Astrocyte (in vitro differentiated cells and primary cell): ENCODE measurements around the gene SH2D7. TPM values are rescaled to one million over a fixed set of nuclear protein-coding genes. Genes with fewer than 3 reads are reported as not detected.
A peak's percentile ranks its signal among the peaks of the same experiment; 100 is the strongest.
"Not testable (repeated sequence)": the region's sequence is repeated elsewhere in the genome, so short reads cannot be mapped to it uniquely, and the experiment has no call there.

Experiments
- DNase-seq: peaks from one replicate; pipeline ENCODE4 v3.0.0-alpha.2; 2010; ENCODE audit warnings: low read depth
- FAIRE-seq: peaks from 2 replicates; lab custom pipeline; 2011; peaks lifted over from hg19 to GRCh38; lab: Jason Lieb, UNC
- H2AFZ ChIP-seq: 2 replicates; pipeline ENCODE4 v1.6.0; 2012; ENCODE audit warnings: low read depth, low read length, inconsistent platforms
- H3K27ac ChIP-seq: 2 replicates; pipeline ENCODE4 v1.5.1; 2011; ENCODE audit warnings: low read depth, low read length, inconsistent platforms
- H3K27me3 ChIP-seq: 2 replicates; pipeline ENCODE4 v1.6.0; 2011; ENCODE audit warnings: low read length, inconsistent platforms; ENCODE audit not compliant: insufficient read depth
- H3K36me3 ChIP-seq: 2 replicates; pipeline ENCODE4 v1.5.1; 2011; ENCODE audit warnings: low read length, inconsistent platforms; ENCODE audit not compliant: insufficient read depth
- H3K4me1 ChIP-seq: 2 replicates; pipeline ENCODE4 v1.5.1; 2011; ENCODE audit warnings: low read length, inconsistent platforms; ENCODE audit not compliant: insufficient read depth
- H3K4me2 ChIP-seq: 2 replicates; pipeline ENCODE4 v1.6.0; 2012; ENCODE audit warnings: low read length, inconsistent platforms
- H3K4me3 ChIP-seq: 2 replicates; pipeline ENCODE4 v1.5.1; 2011; ENCODE audit warnings: low read depth, mild to moderate bottlenecking, low read length, inconsistent platforms; ENCODE audit not compliant: insufficient read depth
- H3K79me2 ChIP-seq: 2 replicates; pipeline ENCODE4 v1.6.0; 2012; ENCODE audit warnings: mild to moderate bottlenecking, low read length, inconsistent platforms; ENCODE audit not compliant: insufficient read depth
- H3K9ac ChIP-seq: 2 replicates; pipeline ENCODE4 v1.6.0; 2012; ENCODE audit warnings: mild to moderate bottlenecking, low read length, inconsistent platforms
- H3K9me3 ChIP-seq: 2 replicates; pipeline ENCODE4 v1.5.1; 2012; ENCODE audit warnings: low read depth, mild to moderate bottlenecking, low read length, inconsistent platforms; ENCODE audit not compliant: insufficient read depth
- H4K20me1 ChIP-seq: 2 replicates; pipeline ENCODE4 v1.6.0; 2012; ENCODE audit warnings: low read length, inconsistent platforms; ENCODE audit not compliant: insufficient read depth
- H3K27ac Mint-ChIP-seq: one replicate; pipeline ENCODE4 v1.8.0; 2021; ENCODE audit warnings: mild to moderate bottlenecking, mixed read lengths; ENCODE audit not compliant: unreplicated experiment
- H3K27me3 Mint-ChIP-seq: one replicate; pipeline ENCODE4 v1.8.0; 2021; ENCODE audit warnings: low read depth, mixed read lengths; ENCODE audit not compliant: unreplicated experiment
- H3K36me3 Mint-ChIP-seq: one replicate; pipeline ENCODE4 v1.8.0; 2021; ENCODE audit warnings: low read depth, mixed read lengths; ENCODE audit not compliant: unreplicated experiment
- H3K4me1 Mint-ChIP-seq: one replicate; pipeline ENCODE4 v1.8.0; 2021; ENCODE audit warnings: low read depth, mixed read lengths; ENCODE audit not compliant: unreplicated experiment
- H3K4me3 Mint-ChIP-seq: one replicate; pipeline ENCODE4 v1.8.0; 2021; ENCODE audit warnings: mild to moderate bottlenecking, moderate library complexity, mixed read lengths; ENCODE audit not compliant: unreplicated experiment
- H3K9me3 Mint-ChIP-seq: one replicate; pipeline ENCODE4 v1.8.0; 2021; ENCODE audit warnings: mild to moderate bottlenecking, mixed read lengths; ENCODE audit not compliant: unreplicated experiment
- CTCF ChIP-seq: IDR thresholded peaks from 2 replicates; pipeline ENCODE4 v1.5.1; 2011; ENCODE audit warnings: low read depth, mild to moderate bottlenecking, inconsistent platforms, low read length, moderate library complexity; ENCODE audit not compliant: insufficient read depth
- EZH2 ChIP-seq: IDR thresholded peaks from 2 replicates; pipeline ENCODE4 v1.6.1; 2012; ENCODE audit warnings: mild to moderate bottlenecking, low read length, inconsistent platforms; ENCODE audit not compliant: insufficient read depth
- total RNA-seq: library from RNA; stranded (reverse); gene quantifications from 2 replicates; pipeline ENCODE4 v1.2.1, GENCODE V29; 2021

The SH2D7 gene
- total RNA-seq, 1 donor from 2014 or later: not detected

- Histone ChIP-seq H3K79me2 (peaks cover 53% of the 10 kb centered on the region), H3K36me3 (no peaks in the 10 kb centered on the region), H3K27me3 (no peaks in the 10 kb centered on the region), H2AFZ (peak overlapping the region; percentile 87), H3K4me3 (peak overlapping the region; percentile 95), H3K4me2 (peak overlapping the region; percentile 98), H3K9me3 (no peaks in the 10 kb centered on the region), H4K20me1 (peaks cover 32% of the 10 kb centered on the region), H3K9ac (peak overlapping the region; percentile 93), H3K4me1 (peaks cover 14% of the 10 kb centered on the region), H3K27ac (no peak overlapping the region)
- TF ChIP-seq EZH2 (no peak), CTCF (no peak)
- Mint-ChIP-seq H3K9me3 (no peaks in the 10 kb centered on the region), H3K27me3 (no peaks in the 10 kb centered on the region), H3K27ac (peak overlapping the region; percentile 20), H3K36me3 (peaks cover 6% of the 10 kb centered on the region), H3K4me3 (peak overlapping the region; percentile 90), H3K4me1 (peaks cover 5% of the 10 kb centered on the region)
- no peak for FAIRE-seq
- DNase-seq: no peak
Measured at GRCh38 chr15:78149805-78150751, 57.7 kb downstream of the SH2D7 start.

GRCh38 chr15:78151075-78151474 lies 58.7 kb downstream of the SH2D7 start:
- not testable (repeated sequence) for H3K27me3 Mint-ChIP-seq, H2AFZ ChIP-seq, H3K9me3 ChIP-seq, H3K36me3 ChIP-seq, H3K4me1 Mint-ChIP-seq, H3K36me3 Mint-ChIP-seq, H3K9me3 Mint-ChIP-seq, FAIRE-seq, H3K27ac Mint-ChIP-seq, H3K4me3 ChIP-seq, DNase-seq, H3K27me3 ChIP-seq, H3K27ac ChIP-seq, H3K4me3 Mint-ChIP-seq, H3K9ac ChIP-seq
- peaks cover 53% of the 10 kb centered on the region for H3K79me2 ChIP-seq
- H3K4me1 ChIP-seq: peaks cover 14% of the 10 kb centered on the region
- peaks cover 32% of the 10 kb centered on the region for H4K20me1 ChIP-seq
- peak overlapping the region; percentile 2 for H3K4me2 ChIP-seq

Other genes starting within 250 kb of the SH2D7 start
- gene TBC1D2B, start 14.8 kb upstream of the SH2D7 start, total RNA-seq: 21.3 and 26.0 TPM in 2 replicates
- 6.5 and 7.4 TPM in 2 replicates for gene CIB2, start 38.9 kb downstream of the SH2D7 start, total RNA-seq
- gene IDH3A, start 56.8 kb downstream of the SH2D7 start, total RNA-seq: 36.3 and 37.9 TPM in 2 replicates
- not detected in 2 replicates for gene ACSBG1, start 142.0 kb downstream of the SH2D7 start, total RNA-seq
- 0.14 TPM in 1 of 2 replicates, not detected in the other for gene DNAJA4, start 172.0 kb downstream of the SH2D7 start, total RNA-seq
- gene SKIC8, start 207.0 kb downstream of the SH2D7 start, total RNA-seq: 43.6 and 46.3 TPM in 2 replicates
- 0.30 TPM in 1 of 2 replicates, not detected in the other for gene CRABP1, start 247.8 kb downstream of the SH2D7 start, total RNA-seq